Measurements from ENCODE around the gene CADM2. TPM values are rescaled to one million over a fixed set of nuclear protein-coding genes. Genes with fewer than 3 reads are reported as not detected.

Gene CADM2
- total RNA-seq, 1 experiment from 2014 or later, result 1.3 TPM

DNA sequence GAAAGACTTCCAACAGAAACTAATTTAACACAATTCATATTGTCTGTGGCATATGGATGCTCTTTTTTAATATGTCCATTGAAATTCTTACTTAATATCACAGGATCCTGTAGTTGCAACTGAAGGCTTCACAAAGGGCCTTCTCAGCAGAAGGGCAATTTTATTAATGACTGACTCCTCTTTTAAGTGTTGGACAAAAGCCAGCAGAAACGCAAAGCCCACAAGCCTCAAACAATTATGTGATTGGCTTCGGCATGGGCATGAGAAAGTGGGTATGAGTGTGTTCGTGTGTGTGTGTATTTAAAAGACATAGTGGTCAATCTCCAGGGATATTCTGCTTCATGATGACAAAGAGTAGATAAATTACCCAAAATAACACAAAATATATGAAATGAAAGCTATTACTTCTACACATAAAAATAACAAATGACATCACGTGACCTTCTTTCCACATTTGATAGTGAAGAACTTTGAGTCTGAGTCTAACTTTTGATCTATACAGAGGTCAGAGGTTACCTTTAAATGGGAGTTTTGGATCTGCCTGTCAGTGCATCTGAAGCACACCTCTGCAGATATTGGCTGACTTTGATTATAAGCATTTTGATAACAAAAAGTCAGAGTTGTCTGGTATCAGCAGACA lies 496.9 kb downstream of the CADM2 start:
- intact Hi-C loops (cut with micrococcal nuclease; ENCODE audit: unreplicated experiment), result no loop called here
- Mint-ChIP-seq H3K27ac (ENCODE audit: unreplicated experiment) (no peak overlapping the region), H3K4me1 (ENCODE audit: low read depth, unreplicated experiment) (no peaks in the 10 kb centered on the region), H3K27me3 (ENCODE audit: unreplicated experiment) (no peaks in the 10 kb centered on the region), H3K9me3 (ENCODE audit: low read depth, unreplicated experiment) (no peaks in the 10 kb centered on the region), H3K4me3 (ENCODE audit: low read depth, unreplicated experiment) (no peak overlapping the region), H3K36me3 (ENCODE audit: insufficient read depth, unreplicated experiment) (no peaks in the 10 kb centered on the region)
- DNase-seq, result no peak
- no peak for TF ChIP-seq CTCF (IDR thresholded peaks at IDR 0.05; ENCODE audit: unreplicated experiment)
- no TSS peak for BruUV-seq (replicated peaks)
- CTCF ChIA-PET, result no interaction called here

DNA sequence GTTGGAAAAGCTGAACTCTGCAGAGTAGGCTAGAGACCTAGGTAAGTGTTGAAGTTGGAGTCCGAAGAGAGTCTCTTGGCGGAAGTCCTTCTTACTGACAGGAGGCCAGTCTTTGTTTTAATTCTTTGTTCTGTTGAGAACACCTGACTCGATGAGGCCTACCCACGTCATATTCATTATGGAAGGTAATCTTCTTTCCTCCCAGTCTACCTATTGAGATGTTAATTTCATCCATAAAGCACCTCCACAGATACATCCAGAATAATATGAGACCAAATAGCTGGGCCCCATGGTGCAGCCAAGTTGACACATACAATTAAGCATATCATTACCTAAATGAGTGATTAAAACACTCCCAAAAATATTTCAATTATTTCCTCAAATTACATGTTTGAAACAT lies 515.5 kb downstream of the CADM2 start:
- CTCF ChIA-PET, result no interaction called here
- TF ChIP-seq CTCF (IDR thresholded peaks at IDR 0.05; ENCODE audit: unreplicated experiment), result no peak
- no peaks in the 10 kb centered on the region for H3K27me3 Mint-ChIP-seq (ENCODE audit: unreplicated experiment)
- intact Hi-C loops (cut with micrococcal nuclease; ENCODE audit: unreplicated experiment), result no loop called here
- no peaks in the 10 kb centered on the region for H3K9me3 Mint-ChIP-seq (ENCODE audit: low read depth, unreplicated experiment)
- H3K36me3 Mint-ChIP-seq (ENCODE audit: insufficient read depth, unreplicated experiment), result no peaks in the 10 kb centered on the region
- no peak overlapping the region for H3K4me3 Mint-ChIP-seq (ENCODE audit: low read depth, unreplicated experiment)
- H3K4me1 Mint-ChIP-seq (ENCODE audit: low read depth, unreplicated experiment), result no peaks in the 10 kb centered on the region
- BruUV-seq (replicated peaks), result no TSS peak
- no peak for DNase-seq
- no peak overlapping the region for H3K27ac Mint-ChIP-seq (ENCODE audit: unreplicated experiment)

GRCh38 chr3:85475346-85475745 lies 516.6 kb downstream of the CADM2 start:
- H3K27me3 Mint-ChIP-seq (ENCODE audit: unreplicated experiment), result no peaks in the 10 kb centered on the region
- CTCF ChIA-PET, result no interaction called here
- no peaks in the 10 kb centered on the region for H3K36me3 Mint-ChIP-seq (ENCODE audit: insufficient read depth, unreplicated experiment)
- no TSS peak for BruUV-seq (replicated peaks)
- intact Hi-C loops (cut with micrococcal nuclease; ENCODE audit: unreplicated experiment), result no loop called here
- no peaks in the 10 kb centered on the region for H3K4me1 Mint-ChIP-seq (ENCODE audit: low read depth, unreplicated experiment)
- H3K27ac Mint-ChIP-seq (ENCODE audit: unreplicated experiment), result no peak overlapping the region
- no peak for TF ChIP-seq CTCF (IDR thresholded peaks at IDR 0.05; ENCODE audit: unreplicated experiment)
- DNase-seq, result no peak
- no peak overlapping the region for H3K4me3 Mint-ChIP-seq (ENCODE audit: low read depth, unreplicated experiment)
- H3K9me3 Mint-ChIP-seq (ENCODE audit: low read depth, unreplicated experiment), result no peaks in the 10 kb centered on the region

DNA sequence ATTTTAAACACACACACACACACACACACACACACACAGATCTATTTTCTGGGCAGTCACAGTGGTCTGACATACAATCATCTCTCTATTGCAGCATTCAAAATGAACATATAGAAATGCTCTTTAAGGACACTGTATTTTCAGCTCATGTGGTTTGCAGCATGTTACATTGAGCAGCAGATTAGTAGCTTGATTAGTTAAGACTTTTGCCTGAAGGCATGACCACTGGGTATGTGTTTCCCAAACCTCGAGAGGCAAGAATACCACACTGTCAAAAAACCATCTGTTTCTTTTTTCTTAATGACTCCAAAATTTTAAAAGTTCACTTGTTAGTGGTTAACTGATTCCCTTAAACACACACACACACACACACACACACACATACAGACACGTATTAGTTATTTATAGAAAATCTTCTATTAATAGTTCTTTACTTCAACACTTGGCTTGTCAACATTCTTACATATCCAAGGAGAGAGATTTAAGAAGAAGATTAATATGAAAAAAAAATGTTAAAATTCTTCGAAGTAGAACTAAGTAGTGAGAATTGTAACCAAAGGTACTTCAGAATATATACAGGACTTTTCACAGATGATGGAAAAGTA lies 518.2 kb downstream of the CADM2 start:
- no peak for TF ChIP-seq CTCF (IDR thresholded peaks at IDR 0.05; ENCODE audit: unreplicated experiment)
- CTCF ChIA-PET, result no interaction called here
- intact Hi-C loops (cut with micrococcal nuclease; ENCODE audit: unreplicated experiment), result no loop called here
- no peak overlapping the region for H3K4me3 Mint-ChIP-seq (ENCODE audit: low read depth, unreplicated experiment)
- no TSS peak for BruUV-seq (replicated peaks)
- H3K4me1 Mint-ChIP-seq (ENCODE audit: low read depth, unreplicated experiment), result no peaks in the 10 kb centered on the region
- H3K27me3 Mint-ChIP-seq (ENCODE audit: unreplicated experiment), result no peaks in the 10 kb centered on the region
- DNase-seq, result no peak
- H3K27ac Mint-ChIP-seq (ENCODE audit: unreplicated experiment), result no peak overlapping the region
- H3K36me3 Mint-ChIP-seq (ENCODE audit: insufficient read depth, unreplicated experiment), result no peaks in the 10 kb centered on the region
- no peaks in the 10 kb centered on the region for H3K9me3 Mint-ChIP-seq (ENCODE audit: low read depth, unreplicated experiment)

All from Calu3 (cell line).